NCI-H510A (cell line): ENCODE results near the gene PRSS3.
A peak's percentile ranks its signal among the peaks of the same experiment; 100 is the strongest.
"Not testable (repeated sequence)": the region's sequence is repeated elsewhere in the genome, so short reads cannot be mapped to it uniquely, and the experiment has no call there.

Experiments
- DNase-seq: peaks from one replicate; lab custom pipeline; 2025; lab: John Stamatoyannopoulos, UW

The PRSS3 gene

DNA sequence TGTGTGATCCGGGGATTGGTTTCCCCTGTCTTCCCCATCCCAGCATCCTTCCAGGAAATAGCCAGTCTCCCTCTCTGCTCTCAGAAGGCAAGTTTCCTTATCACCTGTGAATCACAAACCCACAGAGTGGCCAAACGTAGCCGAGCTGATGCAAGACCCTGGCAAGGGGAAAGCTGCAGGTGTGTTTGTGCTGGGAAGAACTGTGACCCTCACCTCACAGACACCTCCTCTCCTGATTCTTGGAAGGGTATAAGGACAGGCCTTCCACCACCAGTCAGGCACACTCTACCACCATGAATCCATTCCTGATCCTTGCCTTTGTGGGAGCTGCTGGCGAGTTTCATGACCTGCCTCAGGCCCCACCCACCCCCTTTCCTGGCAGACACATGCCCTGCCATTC lies at the start of gene PRSS3:
Gene PRSS3, plus strand, starts transcription at position 281 of the 400 bp plus-strand sequence. Its CDS starts 13 bp downstream, at position 294.
- DNase-seq: no peak

DNA sequence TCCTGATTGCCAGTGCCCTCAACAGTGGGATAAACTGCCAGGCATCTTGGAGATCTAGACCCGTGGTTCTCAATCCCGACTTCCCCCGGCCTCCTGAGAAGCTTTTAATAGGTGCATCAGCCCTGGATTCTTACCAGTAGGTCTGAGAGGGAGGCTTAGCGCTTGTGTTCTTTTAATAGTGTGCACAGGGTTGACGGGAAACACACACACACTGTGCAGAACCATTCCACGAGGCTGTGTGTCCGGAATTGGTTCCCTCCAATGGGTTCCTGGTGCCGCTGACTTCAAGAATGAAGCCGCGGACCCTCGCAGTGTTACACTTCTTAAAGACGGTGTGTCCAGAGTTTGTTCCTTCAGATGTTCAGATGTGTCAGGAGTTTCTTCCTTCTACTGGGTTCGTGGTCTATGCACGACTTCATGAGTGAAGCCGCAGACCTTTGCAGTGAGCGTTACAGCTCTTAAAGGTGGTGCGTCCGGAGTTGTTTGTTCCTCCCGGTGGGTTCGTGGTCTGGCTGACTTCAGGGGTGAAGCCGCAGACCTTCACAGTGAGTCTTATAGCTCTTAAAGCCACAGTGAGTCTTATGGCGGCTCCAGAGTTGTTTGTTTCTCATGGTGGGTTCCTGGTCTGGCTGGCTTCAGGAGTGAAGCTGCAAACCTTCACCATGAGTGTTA lies 46.6 kb upstream of the PRSS3 start:
- no peak for DNase-seq

DNA sequence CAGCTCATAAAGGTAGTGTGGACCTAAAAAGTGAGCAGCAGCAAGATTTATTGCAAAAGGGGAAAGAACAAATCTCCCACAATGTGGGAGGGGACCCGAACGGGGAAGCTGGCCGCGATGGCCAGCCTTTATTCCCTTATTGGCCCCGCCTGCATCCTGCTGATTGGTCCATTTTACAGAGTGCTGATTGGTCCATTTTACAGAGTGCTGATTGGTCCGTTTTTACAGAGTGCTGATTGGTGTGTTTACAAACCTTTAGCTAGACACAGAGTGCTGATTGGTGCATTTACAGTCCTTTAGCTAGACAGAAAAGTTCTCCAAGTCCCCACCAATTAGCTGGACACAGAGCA lies 46.1 kb upstream of the PRSS3 start:
- DNase-seq: not testable (repeated sequence)

DNA sequence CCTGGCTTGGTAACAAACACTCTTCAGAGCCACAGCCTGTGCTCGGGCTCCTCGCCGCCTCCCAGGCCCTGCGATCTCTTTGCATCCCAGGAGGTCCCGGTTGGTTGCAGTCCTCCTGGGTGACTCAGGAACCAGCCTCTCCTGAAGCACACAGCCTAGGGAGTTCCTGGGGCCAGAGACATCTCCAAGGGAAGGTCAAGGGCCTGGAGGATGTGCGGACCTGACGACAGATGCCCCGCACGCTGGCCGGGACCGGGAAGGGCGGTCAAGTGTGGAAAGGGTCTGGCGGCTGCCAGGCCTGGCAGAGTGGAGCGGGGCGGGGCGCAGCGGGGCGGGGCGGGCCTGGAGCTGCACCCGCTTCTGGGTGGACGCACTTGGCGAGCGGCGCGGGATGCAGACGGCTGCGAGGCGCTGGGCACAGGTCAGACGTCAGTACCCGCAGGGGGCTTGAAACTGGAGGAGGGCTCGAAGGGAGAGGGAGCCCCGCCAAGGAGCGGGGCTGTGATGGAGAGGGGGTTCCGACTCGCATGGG lies 45.0 kb upstream of the PRSS3 start:
- DNase-seq: peak; percentile 22

DNA sequence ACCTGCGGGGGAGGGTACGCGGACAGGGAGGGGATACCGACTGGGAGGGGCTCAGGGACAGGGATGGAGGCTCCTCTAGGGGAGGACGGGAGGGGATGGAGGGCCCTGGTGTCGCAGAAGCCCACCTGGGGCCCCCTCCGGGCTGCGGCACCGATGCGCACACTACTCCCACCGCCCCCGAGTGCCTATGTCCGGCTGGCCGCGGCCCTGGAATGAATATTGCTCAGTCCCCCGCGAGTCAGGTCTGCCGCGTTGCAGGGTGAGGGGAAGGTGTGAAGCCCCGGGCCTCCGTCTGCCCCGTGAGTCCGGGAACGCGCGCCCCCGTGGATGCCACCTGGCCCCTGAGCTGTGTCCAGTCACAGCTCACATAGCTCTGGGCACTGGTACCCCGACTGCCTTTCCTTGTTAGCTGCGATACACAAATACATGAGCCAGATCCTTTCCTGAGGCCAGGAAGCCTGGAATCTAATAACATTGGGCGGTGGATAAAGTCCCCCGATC lies 44.5 kb upstream of the PRSS3 start:
- no peak for DNase-seq

DNA sequence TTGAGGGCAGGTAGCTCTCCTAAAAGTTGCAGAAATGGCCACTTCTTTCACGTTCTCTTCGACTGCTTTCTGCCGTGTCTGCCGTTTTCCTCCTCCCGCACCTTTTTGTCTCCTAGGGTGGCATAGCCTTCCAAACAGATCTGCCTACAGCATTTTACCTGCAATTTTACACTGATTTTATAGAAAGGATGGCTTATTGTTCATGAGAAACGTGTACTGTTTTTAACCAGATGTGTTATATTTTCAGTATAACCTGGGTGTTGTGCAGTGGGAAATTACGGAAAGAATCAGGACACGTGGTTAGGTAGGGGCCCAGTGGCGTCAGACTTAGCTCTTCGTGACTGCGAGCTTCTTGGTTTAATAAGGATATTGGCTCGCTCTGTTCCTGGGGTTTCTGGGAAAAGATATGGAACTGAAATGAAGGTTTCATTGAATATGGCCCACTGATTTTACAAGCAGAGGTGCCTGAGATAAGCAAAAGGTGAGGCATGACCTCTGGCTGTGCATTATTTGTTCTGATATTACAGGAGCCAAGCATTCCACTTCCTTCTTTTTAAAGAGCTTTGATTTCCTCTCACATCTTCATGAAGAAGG lies 43.7 kb upstream of the PRSS3 start:
- DNase-seq: no peak

- DNase-seq: no peak
Observed at GRCh38 chr9:33752130-33752637, 43.2 kb upstream of the PRSS3 start.

DNA sequence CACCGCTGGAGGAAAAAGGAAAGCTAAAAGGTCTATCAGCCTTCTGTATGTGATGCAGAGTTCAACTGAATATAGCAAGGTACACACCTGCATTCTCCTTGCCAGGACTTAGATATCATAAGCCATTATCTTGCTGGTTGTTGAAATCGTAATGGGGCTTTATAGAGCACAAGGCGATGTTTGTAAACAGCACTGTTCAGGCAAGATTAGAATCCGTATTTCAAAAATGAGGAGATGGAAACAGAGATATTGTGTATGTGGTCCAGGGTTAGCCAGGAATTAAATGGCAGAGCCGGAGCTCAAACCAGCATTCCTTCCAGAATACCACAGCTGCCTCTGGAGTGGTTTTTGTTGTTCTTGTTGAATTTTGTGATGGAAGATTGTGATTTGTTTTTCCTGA lies 42.6 kb upstream of the PRSS3 start:
- DNase-seq: not testable (repeated sequence)

GRCh38 chr9:33759648-33760047 lies 35.7 kb upstream of the PRSS3 start:
- not testable (repeated sequence) for DNase-seq

- DNase-seq: no peak
Observed at GRCh38 chr9:33762343-33762742, 33.0 kb upstream of the PRSS3 start.

- DNase-seq: not testable (repeated sequence)
Observed at GRCh38 chr9:33763709-33764108, 31.7 kb upstream of the PRSS3 start.

DNA sequence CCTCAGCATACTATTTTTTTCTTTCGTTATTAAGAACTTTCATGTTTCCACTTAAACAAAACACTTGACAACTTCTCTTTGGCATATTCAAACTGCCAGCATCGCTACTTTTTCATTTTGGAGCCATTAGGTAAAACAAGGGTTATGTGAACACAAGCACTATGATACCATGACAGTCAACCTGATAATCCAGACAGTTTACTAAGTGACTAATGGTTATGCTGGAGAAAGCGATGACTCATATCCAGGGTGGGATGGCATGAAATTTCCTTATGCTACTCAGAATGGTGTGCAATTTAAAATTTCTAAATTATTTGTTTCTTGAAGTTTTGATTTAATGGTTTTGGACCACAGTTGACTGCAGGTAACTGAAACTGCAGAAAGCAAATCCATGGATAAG lies 29.9 kb upstream of the PRSS3 start:
- no peak for DNase-seq

GRCh38 chr9:33770156-33770880 lies 25.0 kb upstream of the PRSS3 start:
- DNase-seq: not testable (repeated sequence)

GRCh38 chr9:33773135-33773534 lies 22.2 kb upstream of the PRSS3 start:
- DNase-seq: not testable (repeated sequence)

GRCh38 chr9:33774074-33774659 lies 21.2 kb upstream of the PRSS3 start:
- not testable (repeated sequence) for DNase-seq

GRCh38 chr9:33776578-33776977 lies 18.8 kb upstream of the PRSS3 start:
- DNase-seq: no peak

- no peak for DNase-seq
Observed at GRCh38 chr9:33778700-33779351, 16.5 kb upstream of the PRSS3 start.

- DNase-seq: no peak
Observed at GRCh38 chr9:33780276-33780675, 15.1 kb upstream of the PRSS3 start.

DNA sequence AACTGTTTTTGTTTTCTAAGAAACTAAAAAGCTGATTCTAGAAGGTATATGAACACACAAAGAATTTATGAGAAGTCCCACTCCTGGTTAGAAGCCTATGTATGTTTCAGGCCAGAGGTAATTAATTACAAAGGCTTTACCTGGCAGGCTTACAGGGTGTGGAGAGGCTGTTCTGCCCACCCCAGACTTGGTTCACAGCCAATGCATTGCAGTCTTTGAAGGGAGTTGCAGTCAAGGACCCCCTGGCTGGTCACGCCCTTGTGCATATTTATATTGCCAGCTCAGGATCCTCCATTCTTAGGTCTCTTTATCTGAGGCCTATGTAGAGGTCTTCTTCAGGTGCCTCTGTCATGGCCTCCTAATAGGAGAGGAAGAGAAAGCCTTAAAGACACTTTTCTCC lies 13.6 kb upstream of the PRSS3 start:
- no peak for DNase-seq

DNA sequence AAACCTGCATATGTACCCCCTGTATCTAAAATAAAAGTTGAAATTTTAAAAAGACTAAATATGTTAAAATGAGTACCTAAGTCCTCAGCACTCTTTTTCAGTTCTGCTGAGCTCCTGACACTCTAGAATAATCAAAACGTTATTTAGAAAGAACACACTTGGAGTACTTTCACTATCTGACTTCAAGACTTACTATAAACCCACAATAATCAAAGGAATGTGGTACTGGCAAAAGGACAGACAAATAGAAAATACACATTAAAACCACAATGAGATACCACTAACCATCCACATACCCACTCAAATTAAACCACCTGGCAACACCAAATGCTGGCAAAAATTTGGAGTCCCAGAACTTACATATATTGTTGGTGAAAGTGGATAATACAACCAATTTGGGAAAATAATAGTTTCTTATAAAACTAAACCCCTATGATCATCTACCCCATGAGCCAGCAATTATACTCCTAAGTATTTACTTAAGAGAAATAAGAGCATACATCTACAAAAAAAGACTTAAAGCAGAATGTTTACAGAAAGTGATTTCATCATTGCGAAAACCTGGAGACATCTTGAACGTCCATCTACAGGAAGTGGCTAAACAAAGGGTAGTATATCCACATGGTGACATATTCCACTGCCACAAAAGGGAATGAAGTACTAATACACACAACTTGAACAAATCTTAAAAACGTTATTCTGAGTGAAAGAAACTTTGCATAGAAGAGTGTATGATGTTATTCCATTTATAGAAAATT lies 12.8 kb upstream of the PRSS3 start:
- DNase-seq: no peak

DNA sequence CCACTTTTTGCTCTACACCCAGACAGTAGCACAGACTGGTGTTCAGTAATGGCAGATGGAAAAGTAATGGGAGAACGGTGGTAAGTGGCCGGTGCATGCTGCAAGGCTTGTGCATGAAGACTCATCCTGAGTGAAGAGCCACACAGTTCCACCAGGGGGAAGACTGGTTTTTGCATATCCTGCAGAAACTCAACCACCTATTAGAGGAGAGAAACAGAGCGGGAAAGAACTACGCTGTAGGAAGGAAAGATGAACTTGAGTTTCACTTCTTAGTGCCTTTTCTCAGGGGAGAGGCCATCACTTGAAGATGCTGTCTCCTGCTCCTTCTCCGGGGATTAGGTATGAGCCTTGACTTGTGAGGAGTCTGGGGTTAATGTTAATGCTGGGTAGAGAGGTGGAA lies 9.4 kb upstream of the PRSS3 start:
- DNase-seq: no peak
